ENCODE data around the gene SSNA1.
A peak's percentile ranks its signal among the peaks of the same experiment; 100 is the strongest.

Gene SSNA1

DNA sequence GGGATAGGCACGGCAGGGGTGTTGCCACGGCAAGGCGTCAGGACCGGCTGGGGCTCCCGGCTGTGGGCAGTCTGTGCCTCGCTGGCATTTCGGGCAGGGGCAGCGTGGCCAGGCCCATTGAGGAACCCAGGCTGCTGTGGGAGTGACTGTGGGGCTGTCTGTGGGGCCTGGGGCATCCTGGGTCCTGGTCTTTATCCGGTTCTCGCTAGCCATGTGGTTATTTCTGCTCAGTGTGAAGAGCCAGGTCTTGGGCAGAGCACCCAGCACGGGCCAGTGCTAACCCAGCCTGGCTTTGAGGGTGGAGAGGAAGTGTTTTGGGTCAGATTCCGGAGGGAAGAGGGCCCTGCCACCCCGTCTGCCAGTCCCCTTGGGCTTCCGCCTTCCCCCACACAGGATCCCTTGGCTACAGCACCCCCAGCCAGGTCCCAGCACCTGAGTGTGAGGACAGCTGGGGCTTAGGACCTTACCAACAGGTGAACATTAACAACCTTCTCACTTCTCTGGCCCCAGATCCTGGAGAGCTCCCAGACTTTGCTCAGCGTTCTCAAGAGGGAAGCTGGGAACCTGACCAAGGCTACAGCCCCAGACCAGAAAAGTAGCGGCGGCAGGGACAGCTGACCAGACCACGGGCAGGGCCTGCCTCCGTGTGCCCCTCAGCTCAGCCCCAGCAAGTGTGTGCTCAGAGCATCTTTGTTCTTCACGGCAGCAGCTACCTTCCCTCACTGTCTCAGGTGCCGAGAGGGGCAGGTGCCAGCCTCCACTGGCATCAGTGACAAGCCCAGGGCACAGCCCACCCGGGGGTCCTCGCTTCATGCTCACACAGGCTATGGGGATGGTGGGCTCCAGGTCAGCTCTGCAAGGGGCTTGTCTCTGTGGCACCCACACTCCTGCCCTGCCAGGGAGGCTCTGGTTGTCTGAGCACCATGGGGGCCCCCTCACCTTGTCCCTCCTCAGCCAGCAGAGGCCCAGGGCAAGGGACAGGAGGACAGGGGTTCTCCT is 1.1 kb downstream of the SSNA1 start:
- Histone ChIP-seq H3K27ac (peak overlapping the region; percentile 83 to 98), H3K4me3 (peak overlapping the region; percentile 93)
- no peak for DNase-seq (ENCODE audit: low spot score)
- TF ChIP-seq, protein P1, sequence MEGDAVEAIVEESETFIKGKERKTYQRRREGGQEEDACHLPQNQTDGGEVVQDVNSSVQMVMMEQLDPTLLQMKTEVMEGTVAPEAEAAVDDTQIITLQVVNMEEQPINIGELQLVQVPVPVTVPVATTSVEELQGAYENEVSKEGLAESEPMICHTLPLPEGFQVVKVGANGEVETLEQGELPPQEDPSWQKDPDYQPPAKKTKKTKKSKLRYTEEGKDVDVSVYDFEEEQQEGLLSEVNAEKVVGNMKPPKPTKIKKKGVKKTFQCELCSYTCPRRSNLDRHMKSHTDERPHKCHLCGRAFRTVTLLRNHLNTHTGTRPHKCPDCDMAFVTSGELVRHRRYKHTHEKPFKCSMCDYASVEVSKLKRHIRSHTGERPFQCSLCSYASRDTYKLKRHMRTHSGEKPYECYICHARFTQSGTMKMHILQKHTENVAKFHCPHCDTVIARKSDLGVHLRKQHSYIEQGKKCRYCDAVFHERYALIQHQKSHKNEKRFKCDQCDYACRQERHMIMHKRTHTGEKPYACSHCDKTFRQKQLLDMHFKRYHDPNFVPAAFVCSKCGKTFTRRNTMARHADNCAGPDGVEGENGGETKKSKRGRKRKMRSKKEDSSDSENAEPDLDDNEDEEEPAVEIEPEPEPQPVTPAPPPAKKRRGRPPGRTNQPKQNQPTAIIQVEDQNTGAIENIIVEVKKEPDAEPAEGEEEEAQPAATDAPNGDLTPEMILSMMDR (IDR thresholded peaks at IDR 0.05): no peak

DNA sequence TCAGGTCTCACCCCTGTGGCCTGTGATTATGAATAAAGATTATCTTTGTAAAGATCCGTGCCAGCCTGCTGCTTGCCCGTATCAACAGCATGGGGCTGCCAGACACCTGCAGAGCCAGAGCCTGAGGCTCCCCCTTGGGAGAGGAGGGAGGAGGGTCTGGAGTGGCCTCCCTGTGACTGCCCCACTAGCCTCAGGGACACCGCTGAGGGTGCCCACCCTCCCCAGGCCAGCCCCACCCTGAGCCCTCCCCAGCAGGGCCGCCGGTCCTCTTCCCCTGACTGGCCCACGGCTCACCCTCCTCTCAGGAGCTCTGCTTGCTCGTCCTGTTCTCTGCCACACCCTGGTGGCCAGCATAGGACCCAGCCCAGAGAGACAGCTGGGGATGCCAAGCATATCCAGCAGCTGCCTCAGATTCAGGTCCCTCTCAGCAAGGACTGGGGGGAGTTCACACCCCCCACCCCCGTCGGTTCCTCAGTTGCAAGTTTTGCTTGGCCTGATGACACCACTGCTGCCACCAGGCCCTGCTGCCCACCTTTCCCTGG is 1.9 kb downstream of the SSNA1 start:
- Histone ChIP-seq H3K4me3 (no peak overlapping the region), H3K27ac (peak overlapping the region in 1 of 2 donors; percentile 98)
- TF ChIP-seq, protein P1 (IDR thresholded peaks at IDR 0.05): no peak
- no peak for DNase-seq (ENCODE audit: low spot score)

DNA sequence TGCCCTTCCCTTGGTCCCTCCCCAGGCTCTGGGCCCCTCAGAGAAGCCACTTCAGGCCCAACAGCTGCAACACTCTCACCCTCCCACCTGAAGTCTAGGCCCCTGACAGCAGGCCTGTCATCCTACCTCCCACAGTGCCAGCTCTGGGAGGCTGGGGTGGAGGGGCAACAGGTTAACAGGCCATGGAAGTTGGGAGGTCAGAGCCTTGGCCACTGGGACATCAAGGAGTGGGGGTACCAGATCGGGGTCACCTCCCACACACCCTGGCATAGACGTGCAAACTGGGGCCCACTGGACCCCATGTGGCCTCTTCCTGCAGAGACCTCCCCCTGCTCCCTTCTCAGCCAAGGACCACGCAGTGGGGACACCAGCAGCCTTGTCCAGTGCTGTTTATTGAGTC is 2.8 kb downstream of the SSNA1 start:
- TF ChIP-seq, protein P1 (IDR thresholded peaks at IDR 0.05): no peak
- no peak overlapping the region for H3K27ac ChIP-seq
- no peak overlapping the region for H3K4me3 ChIP-seq
- no peak for DNase-seq (ENCODE audit: low spot score)

DNA sequence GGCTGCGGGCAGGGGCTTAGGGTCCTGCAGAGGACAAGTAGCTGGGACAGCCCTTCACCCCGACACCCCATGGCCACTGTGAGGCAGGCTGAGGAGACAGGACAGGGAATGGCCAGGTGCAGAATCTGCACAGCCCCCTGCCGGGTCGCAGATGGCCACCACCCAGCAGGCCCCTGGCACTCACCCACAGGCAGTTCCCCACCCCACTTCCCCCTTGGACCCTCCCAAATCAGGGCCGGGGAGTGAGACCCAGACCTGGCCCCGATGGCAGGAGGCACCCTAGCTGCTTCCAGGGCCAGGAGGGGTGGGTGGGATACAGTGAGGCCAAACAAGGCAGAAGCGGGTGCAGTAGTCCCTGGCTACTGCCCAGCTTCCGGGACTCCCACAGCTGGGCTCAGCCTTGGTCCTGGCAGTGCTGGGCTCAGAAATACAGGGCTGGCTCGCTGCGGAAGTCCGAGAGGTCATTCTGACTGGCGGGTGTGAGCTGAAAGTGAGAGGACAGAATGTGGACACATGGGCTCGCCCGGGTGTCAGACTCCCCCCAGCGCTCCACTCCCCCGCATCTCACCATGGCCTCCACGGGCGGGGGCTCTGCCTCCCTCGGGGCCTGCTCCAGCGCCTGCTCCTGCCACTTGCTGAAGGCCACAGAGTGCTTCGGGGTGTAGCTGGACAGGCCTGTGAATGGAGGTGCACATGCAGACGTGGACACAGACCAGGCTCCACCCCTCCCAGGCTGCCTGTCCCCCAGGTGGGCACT is 3.4 kb downstream of the SSNA1 start:
- no peak for DNase-seq (ENCODE audit: low spot score)
- H3K4me3 ChIP-seq: no peak overlapping the region
- TF ChIP-seq, protein P1 (IDR thresholded peaks at IDR 0.05): no peak
- peak overlapping the region in 1 of 2 donors; percentile 1 for H3K27ac ChIP-seq

DNA sequence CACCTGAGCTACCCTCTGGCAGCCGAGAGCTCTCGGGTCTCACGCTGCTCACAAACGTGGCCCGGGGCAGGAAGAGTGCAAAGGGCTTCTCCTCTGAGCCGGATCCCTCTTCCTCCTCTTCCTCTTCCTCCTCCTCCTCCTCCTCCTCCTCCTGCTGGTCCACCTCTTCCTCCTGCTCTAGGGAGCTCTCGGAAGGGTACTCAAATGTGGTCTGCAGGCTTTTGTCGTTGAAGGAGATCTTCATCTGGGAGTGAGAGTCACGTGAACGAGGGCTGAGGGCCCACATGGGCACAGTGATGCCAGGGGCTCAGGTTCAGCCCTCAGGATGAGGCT is 3.9 kb downstream of the SSNA1 start:
- peak overlapping the region in 1 of 2 donors; percentile 1 for H3K27ac ChIP-seq

DNA sequence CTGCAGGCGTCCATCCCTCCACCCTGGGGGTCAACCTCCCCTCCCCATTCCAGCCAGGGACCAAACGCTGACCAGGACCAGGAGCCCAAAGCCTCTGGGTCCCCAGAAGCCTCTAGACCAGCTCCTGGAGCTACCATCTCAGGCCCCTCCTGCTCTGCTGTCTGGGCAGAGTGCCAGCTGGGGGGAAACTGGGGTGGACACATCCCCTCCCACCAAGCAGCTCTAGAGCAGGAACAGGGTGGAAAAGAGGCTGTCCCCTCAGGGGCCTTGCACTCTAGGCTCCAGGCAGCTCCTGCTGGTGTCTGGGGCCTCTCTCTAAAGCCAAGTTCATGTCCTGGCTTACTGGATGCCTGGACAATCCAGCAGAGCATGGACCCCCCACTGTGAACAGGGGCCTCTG is 4.4 kb downstream of the SSNA1 start:
- TF ChIP-seq, protein P1 (IDR thresholded peaks at IDR 0.05): no peak
- Histone ChIP-seq H3K27ac (no peak overlapping the region), H3K4me3 (no peak overlapping the region)
- DNase-seq (ENCODE audit: low spot score): no peak

More for the DNA sequence above, 3.9 kb downstream of the SSNA1 start:
- TF ChIP-seq, protein P1 (IDR thresholded peaks at IDR 0.05): no peak
- no peak for DNase-seq (ENCODE audit: low spot score)
- no peak overlapping the region for H3K4me3 ChIP-seq

Data from coronary artery (tissue), 2 donors.